DOHH2 (cell line): ENCODE results near the gene RGS16.

ENCODE experiments used
- H3F3A ChIP-seq: fragments of 200-600 bp; sonication (generic), shearing (Covaris generic); 2 replicates; pipeline ENCODE4 v1.6.0; 2016; ENCODE audit warnings: antibody characterized with exemption, mild to moderate bottlenecking; ENCODE audit not compliant: control insufficient read depth, insufficient read depth
- H3K27ac ChIP-seq: fragments of 200-600 bp; sonication (generic); 2 replicates; pipeline ENCODE4 v1.5.1; 2014; ENCODE audit warnings: low read depth, mild to moderate bottlenecking, low read length, moderate library complexity
- H3K27me3 ChIP-seq: fragments of 200-600 bp; sonication (generic); 2 replicates; pipeline ENCODE4 v1.6.1; 2014; ENCODE audit warnings: mild to moderate bottlenecking, low read length, mixed read lengths; ENCODE audit not compliant: control insufficient read depth
- H3K36me3 ChIP-seq: fragments of 200-600 bp; sonication (generic); 2 replicates; pipeline ENCODE4 v1.6.1; 2014; ENCODE audit warnings: mild to moderate bottlenecking, low read length, moderate library complexity, mixed read lengths; ENCODE audit not compliant: control insufficient read depth
- H3K4me1 ChIP-seq: fragments of 200-600 bp; sonication (generic); 2 replicates; pipeline ENCODE4 v1.6.1; 2014; ENCODE audit warnings: mild to moderate bottlenecking, low read length, mixed read lengths; ENCODE audit not compliant: control insufficient read depth
- H3K4me2 ChIP-seq: fragments of 200-600 bp; sonication (generic); 2 replicates; pipeline ENCODE4 v1.6.0; 2014; ENCODE audit warnings: mild to moderate bottlenecking, low read length, moderate library complexity
- H3K4me3 ChIP-seq: fragments of 200-600 bp; sonication (generic); 2 replicates; pipeline ENCODE4 v1.5.1; 2014; ENCODE audit warnings: mild to moderate bottlenecking, low read length, mixed read lengths
- H3K79me2 ChIP-seq: fragments of 200-600 bp; sonication (generic); 2 replicates; pipeline ENCODE4 v1.6.1; 2014; ENCODE audit warnings: mild to moderate bottlenecking, low read length, mixed read lengths; ENCODE audit not compliant: control insufficient read depth
- H3K9me2 ChIP-seq: fragments of 200-600 bp; sonication (generic); replicated peaks from 2 replicates; pipeline ENCODE4 v1.6.1; 2014; ENCODE audit warnings: mild to moderate bottlenecking, low read length, mixed read lengths; ENCODE audit not compliant: control insufficient read depth
- H3K9me3 ChIP-seq: fragments of 200-600 bp; sonication (generic); 2 replicates; pipeline ENCODE4 v1.6.1; 2014; ENCODE audit warnings: antibody characterized with exemption, low read length, mixed read lengths; ENCODE audit not compliant: control insufficient read depth, insufficient read depth
- H4K20me1 ChIP-seq: fragments of 200-600 bp; sonication (generic); 2 replicates; pipeline ENCODE4 v1.6.0; 2014; ENCODE audit warnings: low read depth, mild to moderate bottlenecking, antibody characterized with exemption, low read length, moderate library complexity; ENCODE audit not compliant: control insufficient read depth, insufficient read depth
- CTCF ChIP-seq: fragments of 200-600 bp; sonication (generic); IDR thresholded peaks from one replicate; pipeline ENCODE4 v1.5.1; 2014; ENCODE audit warnings: antibody characterized with exemption, mild to moderate bottlenecking, low read depth, low read length; ENCODE audit not compliant: poor library complexity, severe bottlenecking
- EZH2phosphoT487 ChIP-seq: fragments of 200-600 bp; sonication (generic); IDR thresholded peaks from 2 replicates; pipeline ENCODE4 v1.6.1; 2017; ENCODE audit warnings: borderline replicate concordance, mild to moderate bottlenecking, antibody characterized with exemption, low read length, moderate library complexity, mixed read lengths

RGS16 gene

GRCh38 chr1:182601416-182601786 is 2.8 kb downstream of the RGS16 start:
- H3K4me3 ChIP-seq: peak overlapping the region; percentile 87
- H3K27me3 ChIP-seq: no peaks in the 10 kb centered on the region
- H3K79me2 ChIP-seq: peaks cover 45% of the 10 kb centered on the region
- H3K36me3 ChIP-seq: peaks cover 58% of the 10 kb centered on the region
- peak; percentile 92 for TF ChIP-seq CTCF
- TF ChIP-seq EZH2phosphoT487: no peak
- peak overlapping the region; percentile 61 for H3K27ac ChIP-seq
- peaks cover 24% of the 10 kb centered on the region for H4K20me1 ChIP-seq
- peaks cover 38% of the 10 kb centered on the region for H3F3A ChIP-seq
- peaks cover 49% of the 10 kb centered on the region for H3K4me1 ChIP-seq
- H3K9me3 ChIP-seq: no peaks in the 10 kb centered on the region
- no peaks in the 10 kb centered on the region for H3K9me2 ChIP-seq
- peak overlapping the region; percentile 95 for H3K4me2 ChIP-seq

- Histone ChIP-seq H4K20me1 (peaks cover 24% of the 10 kb centered on the region), H3F3A (peaks cover 42% of the 10 kb centered on the region), H3K27ac (no peak overlapping the region), H3K36me3 (peaks cover 58% of the 10 kb centered on the region), H3K9me3 (no peaks in the 10 kb centered on the region), H3K79me2 (peaks cover 45% of the 10 kb centered on the region), H3K4me3 (peak overlapping the region; percentile 87), H3K9me2 (no peaks in the 10 kb centered on the region), H3K27me3 (no peaks in the 10 kb centered on the region), H3K4me2 (peak overlapping the region; percentile 95), H3K4me1 (peaks cover 49% of the 10 kb centered on the region)
- TF ChIP-seq EZH2phosphoT487: no peak
- TF ChIP-seq CTCF: no peak
Observed at GRCh38 chr1:182600745-182601415, 3.3 kb downstream of the RGS16 start.

GRCh38 chr1:182600036-182600713 is 4.0 kb downstream of the RGS16 start:
- H3K27me3 ChIP-seq: no peaks in the 10 kb centered on the region
- no peak overlapping the region for H3K4me3 ChIP-seq
- TF ChIP-seq CTCF (no peak), EZH2phosphoT487 (no peak)
- H3K79me2 ChIP-seq: peaks cover 45% of the 10 kb centered on the region
- peaks cover 24% of the 10 kb centered on the region for H4K20me1 ChIP-seq
- peaks cover 58% of the 10 kb centered on the region for H3K36me3 ChIP-seq
- H3K4me1 ChIP-seq: peaks cover 47% of the 10 kb centered on the region
- no peaks in the 10 kb centered on the region for H3K9me2 ChIP-seq
- peaks cover 42% of the 10 kb centered on the region for H3F3A ChIP-seq
- no peaks in the 10 kb centered on the region for H3K9me3 ChIP-seq
- peak overlapping the region; percentile 95; the same call in 1 of the 2 replicates for H3K4me2 ChIP-seq
- no peak overlapping the region for H3K27ac ChIP-seq
